GM19193 (cell line): Measurements from ENCODE around the gene RETN.

Source experiments
- POLR2A ChIP-seq: IDR thresholded peaks from 4 replicates; pipeline ENCODE4 v1.6.1; 2011; ENCODE audit not compliant: insufficient read depth, insufficient read length; ENCODE audit errors: extremely low read depth

The RETN gene

DNA sequence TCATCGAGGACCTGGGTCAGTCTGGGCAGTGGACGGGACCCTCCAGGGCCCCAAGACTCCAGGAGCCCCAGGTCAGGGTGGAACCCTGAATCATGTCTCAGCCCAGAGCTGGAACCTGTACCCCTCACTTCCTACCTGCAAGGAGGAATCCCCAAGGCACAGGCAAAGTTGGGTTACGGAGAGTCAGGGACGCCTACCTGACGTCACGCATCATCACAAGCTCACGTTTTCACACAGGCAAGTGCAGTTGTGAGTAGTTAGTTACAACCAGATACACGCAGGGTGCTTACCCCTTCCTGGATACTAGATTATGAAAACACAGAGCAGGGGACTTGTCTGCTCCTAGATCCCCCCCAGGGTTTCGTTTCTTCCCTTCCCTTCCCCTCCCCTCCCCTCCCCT, 1.9 kb downstream of the RETN start:
- no peak for TF ChIP-seq POLR2A

DNA sequence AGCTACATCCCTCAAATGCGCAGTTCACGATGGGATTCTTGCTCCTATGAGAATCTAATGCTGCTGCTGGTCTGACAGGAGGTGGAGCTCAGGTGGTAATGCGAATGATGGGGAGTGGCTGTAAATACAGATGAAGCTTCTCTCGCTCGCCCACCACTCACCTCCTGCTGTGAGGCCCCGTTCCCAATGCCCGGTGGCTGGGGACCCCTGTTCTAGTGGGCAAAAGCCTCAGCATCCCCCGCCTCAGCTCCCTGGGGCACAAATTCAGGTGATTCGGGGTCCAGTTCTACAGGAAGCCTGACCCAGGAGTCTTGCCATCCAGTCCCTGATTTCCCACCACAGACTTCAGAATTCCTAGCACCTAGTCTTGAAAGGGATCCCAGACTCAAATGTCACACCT, 3.7 kb downstream of the RETN start:
- no peak for TF ChIP-seq POLR2A

DNA sequence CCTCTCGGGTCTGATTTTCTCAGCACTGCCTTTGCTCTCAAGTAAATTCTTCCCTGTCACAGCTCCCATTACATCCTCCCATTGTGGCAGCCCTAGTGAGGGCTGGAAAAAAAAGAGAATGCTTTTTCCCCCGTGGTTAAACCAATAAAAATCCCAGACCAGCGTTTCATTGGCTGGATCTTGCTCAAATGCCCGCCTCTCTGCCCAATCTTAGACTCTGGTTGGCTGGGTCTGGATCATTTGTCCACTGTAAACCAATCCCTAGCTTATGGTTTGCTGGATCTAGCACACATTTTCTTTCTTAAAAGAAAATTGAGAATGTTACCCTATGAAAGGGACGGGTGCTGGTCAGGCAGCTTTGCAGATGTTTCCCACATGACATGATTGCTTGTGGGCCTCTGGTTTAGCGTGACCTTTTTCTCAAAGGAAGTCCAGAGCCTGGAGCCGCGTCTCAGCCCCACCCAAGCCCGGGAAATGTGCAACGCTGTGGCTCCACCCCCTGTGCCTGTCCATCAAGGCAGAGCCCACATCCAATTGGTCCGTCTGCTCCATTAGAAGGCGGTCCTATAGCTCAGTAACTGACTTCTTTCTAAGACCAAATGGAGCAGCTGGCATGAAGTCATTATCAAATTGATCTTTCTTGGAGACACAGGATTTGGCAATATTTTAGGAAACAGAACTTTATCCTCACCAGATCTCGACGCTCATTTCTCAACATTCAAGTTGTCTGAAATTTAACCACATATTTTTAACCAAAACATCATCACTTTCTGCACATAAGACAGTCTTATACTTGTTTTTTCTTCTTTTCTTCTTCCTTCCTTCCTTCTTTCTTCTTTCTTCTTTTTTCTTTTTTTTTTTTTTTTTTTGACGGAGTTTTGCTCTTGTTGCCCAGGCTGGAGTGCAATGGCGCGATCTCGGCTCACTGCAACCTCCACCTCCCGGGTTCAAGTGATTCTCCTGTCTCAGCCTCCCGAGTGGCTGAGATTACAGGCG, 5.5 kb downstream of the RETN start:
- no peak for TF ChIP-seq POLR2A

DNA sequence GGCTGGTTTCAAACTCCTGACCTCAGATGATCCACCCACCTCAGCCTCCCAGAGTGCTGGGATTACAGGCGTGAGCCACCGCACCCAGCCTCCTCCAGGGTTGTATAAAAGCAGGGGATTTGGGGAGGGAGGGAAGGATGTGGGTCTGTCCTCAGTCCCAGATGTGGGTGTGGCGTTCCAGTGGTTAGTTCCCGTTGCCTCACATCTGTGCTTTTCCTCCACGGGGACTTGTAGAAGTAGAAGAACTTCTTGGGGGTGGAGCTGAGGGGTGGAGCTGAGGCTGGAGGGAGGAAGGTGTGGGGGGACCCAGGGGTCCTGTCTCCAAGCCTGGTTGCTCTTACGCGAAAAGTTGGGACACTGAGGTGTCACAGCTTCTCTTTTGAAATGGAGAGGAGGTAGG, 7.5 kb downstream of the RETN start:
- TF ChIP-seq POLR2A: no peak

DNA sequence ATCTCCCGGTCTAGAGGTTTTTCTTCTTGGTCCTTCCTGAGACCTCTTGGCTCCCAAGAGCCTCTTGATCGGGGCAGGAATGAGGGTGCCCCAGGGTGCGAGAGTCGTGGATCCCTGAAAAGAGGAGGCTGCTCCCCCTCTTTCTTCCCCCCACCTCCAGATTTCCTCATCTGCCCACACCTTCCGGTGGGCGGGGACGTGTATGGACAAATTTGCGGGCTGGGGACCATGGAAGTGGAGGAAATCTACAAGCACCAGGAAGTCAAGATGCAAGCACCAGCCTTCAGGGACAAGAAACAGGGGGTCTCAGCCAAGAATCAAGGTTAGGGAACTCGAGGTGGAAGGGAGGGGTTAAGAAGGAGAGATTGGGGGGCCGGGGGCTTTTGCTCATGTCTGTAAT, 8.0 kb downstream of the RETN start, which contains the start of gene MCEMP1:
MCEMP1 (plus strand) TSS at position 237 of the 400 bp plus-strand sequence; CDS start at position 268, 31 bp downstream.
- TF ChIP-seq POLR2A: no peak

DNA sequence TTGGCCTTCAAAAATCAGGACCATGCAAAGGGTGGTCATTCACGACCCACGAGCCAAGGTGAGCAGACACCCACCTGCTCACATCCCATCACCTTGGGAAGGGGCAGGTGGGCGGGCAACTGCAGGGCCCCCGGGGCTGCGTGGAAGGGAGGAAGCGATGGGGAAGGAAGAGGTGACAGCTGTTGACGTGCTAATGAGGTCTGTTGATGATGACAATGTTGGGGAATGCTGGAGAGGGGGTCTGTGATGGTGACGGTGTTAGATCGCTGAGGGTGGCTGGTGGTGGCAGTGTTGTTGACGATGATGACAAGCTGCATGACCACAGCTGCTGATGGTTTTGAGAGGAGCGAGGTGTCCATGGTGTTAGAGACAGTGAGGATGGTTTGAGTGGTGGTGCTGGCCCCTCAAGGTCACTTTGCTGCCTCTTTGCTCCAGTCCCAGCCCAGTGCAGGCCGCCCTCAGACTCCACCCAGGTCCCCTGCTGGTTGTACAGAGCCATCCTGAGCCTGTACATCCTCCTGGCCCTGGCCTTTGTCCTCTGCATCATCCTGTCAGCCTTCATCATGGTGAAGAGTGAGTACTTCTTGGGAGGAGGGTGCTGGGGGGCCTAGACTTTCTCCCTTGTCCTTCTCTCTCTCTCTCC, 8.9 kb downstream of the RETN start:
- no peak for TF ChIP-seq POLR2A

DNA sequence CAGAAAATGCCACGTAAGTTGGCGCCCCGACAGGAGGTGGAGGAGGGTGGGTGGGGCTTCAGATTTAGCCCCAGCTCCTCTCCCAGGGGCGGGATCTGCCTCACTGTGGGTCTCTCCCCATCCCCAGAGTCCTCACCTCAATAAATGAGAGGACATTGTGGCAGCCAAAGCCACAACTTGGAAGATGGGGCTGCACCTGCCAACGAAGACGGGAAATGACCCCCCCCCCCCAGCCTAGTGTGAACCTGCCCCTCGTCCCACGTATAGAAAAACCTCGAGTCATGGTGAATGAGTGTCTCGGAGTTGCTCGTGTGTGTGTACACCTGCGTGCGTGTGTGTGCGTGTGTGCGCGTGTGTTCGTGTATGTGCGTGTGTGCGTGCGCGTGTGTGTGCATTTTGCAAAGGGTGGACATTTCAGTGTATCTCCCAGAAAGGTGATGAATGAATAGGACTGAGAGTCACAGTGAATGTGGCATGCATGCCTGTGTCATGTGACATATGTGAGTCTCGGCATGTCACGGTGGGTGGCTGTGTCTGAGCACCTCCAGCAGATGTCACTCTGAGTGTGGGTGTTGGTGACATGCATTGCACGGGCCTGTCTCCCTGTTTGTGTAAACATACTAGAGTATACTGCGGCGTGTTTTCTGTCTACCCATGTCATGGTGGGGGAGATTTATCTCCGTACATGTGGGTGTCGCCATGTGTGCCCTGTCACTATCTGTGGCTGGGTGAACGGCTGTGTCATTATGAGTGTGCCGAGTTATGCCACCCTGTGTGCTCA, 10.3 kb downstream of the RETN start:
- peak; percentile 11 for TF ChIP-seq POLR2A

DNA sequence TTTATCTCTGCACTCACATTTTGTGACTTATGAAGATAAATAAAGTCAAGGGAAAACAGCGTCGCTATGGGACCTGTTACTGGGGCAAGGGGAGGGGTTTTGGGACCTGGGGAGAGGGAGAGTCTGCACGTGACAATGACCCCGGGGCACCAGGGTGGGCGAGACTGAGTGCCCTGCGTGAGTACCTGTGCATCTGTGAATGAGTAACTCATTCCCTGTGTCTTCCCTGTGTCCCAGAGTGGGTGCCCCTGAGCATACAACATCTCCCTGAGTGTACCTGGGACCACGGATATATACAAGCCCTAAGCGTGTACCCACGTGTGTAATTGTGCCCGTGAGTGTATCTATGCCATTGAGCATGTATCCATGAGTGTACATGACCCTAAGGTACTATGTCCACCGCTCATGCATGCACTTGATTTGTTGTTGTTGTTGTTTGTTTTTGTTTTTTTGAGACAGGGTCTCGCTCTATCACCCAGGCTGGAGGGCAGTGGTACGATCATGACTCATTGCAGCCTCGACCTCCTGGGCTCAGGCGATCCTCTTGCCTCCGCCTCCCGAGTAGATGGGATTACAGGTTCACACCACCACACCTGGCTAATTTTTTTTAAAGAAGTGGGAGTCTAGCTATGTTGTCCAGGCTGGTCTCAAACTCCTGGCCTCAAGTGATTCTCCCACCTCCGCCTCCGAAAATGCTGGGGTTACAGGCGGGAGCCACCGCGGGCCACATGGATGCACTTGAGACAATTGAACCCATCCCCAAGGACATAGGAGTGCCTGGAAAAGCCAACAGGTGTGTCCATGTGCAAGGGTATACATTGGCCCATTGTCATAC, 11.1 kb downstream of the RETN start:
- TF ChIP-seq POLR2A: no peak

DNA sequence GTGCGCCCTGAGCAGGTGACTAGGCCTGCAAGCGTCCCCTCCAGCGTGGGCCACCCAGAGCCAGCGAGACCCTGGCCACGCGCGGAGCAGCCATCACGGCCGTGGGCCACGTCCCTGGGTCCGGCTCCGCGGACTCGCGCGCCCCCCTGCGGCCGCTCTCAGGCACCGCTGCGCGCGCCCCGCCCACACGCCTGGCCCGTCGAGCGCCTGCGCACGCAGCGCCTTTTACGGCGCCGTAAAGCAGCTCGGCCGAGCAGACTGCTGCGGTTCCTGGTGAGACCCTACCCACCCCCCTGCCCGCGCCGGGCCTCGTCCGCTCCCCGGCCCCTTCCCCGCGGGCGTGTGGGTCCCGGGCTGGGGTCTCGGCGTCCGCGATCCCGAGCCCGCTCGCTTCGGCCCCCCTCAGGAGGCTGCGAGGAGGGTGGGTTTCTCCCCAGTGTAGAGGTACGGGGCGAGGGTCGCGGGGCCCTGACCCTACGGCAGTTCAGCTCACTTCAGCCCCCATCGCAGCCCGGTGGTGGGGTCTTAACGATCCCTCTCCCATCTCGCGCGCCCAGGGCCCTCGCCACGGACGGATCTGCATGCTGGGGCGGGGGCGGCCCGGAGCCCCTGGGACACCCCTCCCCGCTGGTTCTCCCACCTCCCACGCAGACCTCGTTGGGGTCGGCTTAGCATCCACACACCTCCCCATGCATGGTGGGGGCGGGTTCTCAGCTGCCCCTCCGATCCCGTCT, 11.9 kb downstream of the RETN start, which contains the start of gene TRAPPC5:
TRAPPC5 (plus strand) TSS at position 228 of the 734 bp plus-strand sequence. CDS start 1,421 bp downstream, outside the sequence.
- peak; percentile 50 for TF ChIP-seq POLR2A

DNA sequence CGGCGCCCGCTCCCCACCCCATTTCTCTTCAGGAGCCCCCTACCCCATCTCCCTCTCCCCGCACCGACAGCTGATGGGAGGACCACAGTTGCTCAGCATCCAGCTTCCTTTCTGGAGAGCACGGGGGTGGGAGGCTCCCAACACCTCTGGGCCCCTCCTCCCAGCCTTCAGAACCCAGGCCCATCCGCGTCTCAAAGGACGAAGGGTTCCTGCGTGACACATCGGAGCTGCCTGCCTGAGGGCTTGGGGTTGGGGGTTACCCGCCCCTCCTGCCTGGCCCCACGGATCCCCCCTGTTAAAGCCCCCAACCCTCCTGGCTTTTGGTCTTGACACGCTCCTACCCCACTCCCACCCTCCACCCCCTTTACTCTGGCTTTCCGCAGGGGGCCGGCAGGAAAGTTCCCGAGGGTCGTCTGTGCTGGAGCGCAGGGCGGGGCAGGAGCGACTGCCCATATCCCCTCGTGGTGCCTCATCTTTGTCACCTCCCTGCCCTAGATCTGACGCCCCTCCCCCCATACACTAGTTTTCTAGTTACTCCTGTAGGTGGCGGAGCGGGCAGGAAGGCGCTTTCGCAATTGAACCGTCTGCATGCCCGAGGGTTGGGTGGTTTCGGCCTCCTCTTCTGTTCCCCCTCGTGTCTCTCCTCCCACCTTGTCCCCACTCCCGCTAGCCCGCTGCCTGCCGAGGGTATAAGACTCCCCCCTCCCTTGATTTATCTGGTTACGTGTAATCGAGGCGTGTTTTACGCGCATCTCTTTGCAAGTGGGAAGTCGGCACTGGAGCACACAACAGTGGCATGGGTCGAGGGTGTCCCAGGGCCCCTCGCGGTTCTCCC, 12.7 kb downstream of the RETN start:
- TF ChIP-seq POLR2A: peak; percentile 14

DNA sequence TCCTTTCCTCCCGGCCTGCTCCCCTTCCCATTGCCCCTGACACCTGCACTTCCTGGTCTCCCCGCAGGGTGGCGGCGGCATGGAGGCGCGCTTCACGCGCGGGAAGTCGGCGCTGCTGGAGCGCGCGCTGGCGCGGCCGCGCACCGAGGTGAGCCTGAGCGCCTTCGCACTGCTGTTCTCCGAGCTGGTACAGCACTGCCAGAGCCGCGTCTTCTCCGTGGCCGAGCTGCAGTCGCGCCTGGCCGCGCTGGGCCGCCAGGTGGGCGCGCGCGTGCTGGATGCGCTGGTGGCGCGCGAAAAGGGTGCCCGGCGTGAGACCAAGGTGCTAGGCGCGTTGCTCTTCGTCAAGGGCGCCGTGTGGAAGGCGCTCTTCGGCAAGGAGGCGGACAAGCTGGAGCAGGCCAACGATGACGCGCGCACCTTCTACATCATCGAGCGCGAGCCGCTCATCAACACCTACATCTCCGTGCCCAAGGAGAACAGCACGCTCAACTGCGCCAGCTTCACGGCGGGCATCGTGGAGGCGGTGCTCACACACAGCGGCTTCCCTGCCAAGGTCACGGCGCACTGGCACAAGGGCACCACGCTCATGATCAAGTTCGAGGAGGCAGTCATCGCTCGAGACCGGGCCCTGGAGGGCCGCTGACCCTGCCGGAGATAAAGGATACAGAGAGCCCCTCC, 13.5 kb downstream of the RETN start:
- no peak for TF ChIP-seq POLR2A
